OCI-LY1 (cell line): ENCODE results near the gene ZCCHC14.
"Not testable (repeated sequence)": the region's sequence is repeated elsewhere in the genome, so short reads cannot be mapped to it uniquely, and the experiment has no call there.

Experiments
- EZH2 ChIP-seq: fragments of 200-600 bp; sonication (generic), shearing (Covaris generic); IDR thresholded peaks from 2 replicates; pipeline ENCODE4 v1.8.0; 2017; ENCODE audit warnings: borderline replicate concordance, mixed run types, mild to moderate bottlenecking, antibody characterized with exemption, low read length, moderate library complexity, mixed read lengths
- TF ChIP-seq, protein P1 (sequence below): fragments of 200-600 bp; sonication (generic), shearing (Covaris generic); IDR thresholded peaks from 2 replicates; pipeline ENCODE4 v1.5.1; 2017; ENCODE audit warnings: mild to moderate bottlenecking, antibody characterized with exemption, low read length, moderate library complexity, mixed read lengths

DNA sequence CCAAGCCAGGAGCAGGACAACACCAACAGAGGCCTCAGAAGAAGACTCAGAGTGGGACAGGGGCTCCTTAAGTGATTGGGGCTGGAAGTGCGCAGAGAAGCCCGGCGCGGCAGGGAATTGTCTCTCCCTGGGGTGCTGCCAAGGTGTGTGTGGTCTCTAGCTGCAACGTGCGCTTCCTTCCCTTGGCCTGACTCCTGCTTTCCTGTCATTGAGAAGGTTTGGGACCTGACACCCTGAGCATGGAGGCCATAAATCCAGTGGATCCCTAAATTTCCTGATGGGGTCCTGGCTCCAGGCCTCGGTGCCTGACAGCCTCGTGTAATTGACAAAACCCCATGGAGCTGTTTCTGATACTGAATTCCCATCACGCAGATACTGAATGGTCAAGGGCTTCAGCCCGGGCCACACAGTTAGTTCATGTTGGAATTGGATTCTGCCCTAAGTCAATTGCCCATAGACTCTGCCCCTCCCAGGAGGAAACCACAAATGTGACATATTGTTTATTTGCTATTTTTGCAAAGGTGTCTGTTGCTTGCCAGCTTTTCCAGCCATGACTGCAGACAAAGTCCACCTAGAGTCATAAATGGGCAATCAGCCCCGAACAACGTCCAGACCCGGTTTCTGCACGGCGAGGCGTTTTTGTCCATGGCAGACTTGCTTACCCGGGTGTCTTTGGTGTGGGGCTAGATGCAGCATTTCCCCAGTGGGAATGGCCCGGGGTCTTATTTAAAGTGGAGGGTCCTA is 4.4 kb upstream of the ZCCHC14 start:
- TF ChIP-seq, protein P1, sequence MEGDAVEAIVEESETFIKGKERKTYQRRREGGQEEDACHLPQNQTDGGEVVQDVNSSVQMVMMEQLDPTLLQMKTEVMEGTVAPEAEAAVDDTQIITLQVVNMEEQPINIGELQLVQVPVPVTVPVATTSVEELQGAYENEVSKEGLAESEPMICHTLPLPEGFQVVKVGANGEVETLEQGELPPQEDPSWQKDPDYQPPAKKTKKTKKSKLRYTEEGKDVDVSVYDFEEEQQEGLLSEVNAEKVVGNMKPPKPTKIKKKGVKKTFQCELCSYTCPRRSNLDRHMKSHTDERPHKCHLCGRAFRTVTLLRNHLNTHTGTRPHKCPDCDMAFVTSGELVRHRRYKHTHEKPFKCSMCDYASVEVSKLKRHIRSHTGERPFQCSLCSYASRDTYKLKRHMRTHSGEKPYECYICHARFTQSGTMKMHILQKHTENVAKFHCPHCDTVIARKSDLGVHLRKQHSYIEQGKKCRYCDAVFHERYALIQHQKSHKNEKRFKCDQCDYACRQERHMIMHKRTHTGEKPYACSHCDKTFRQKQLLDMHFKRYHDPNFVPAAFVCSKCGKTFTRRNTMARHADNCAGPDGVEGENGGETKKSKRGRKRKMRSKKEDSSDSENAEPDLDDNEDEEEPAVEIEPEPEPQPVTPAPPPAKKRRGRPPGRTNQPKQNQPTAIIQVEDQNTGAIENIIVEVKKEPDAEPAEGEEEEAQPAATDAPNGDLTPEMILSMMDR: not testable (repeated sequence)
- not testable (repeated sequence) for TF ChIP-seq EZH2
